GM12873 (cell line): ENCODE measurements around the gene COL25A1.

Source experiments
- TF ChIP-seq, protein P1 (sequence below): IDR thresholded peaks from 2 replicates; pipeline ENCODE4 v1.5.1; 2012; ENCODE audit warnings: low read depth, mild to moderate bottlenecking, moderate library complexity, low read length, control low read depth; ENCODE audit not compliant: insufficient read depth; ENCODE audit errors: missing control alignments

Gene COL25A1

DNA sequence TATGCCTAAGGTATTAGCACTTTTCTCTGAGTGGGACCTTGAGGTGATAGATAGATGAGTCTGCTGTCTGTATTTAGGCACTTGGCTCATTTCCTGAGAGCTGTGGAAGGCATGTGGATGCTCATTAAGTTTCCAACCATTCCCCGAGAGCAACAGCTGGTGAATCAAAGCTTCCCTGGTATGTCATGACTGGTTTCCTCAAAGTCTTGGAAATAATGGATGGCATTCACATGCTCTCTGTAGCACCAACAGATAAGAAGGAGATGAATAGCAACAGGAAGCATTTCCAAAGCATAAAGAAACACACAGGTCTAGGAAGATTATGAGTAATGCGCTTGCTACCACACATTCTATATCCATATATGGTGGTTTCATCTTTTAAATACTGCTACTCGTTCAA lies 421.3 kb downstream of the COL25A1 start:
- TF ChIP-seq, protein P1, sequence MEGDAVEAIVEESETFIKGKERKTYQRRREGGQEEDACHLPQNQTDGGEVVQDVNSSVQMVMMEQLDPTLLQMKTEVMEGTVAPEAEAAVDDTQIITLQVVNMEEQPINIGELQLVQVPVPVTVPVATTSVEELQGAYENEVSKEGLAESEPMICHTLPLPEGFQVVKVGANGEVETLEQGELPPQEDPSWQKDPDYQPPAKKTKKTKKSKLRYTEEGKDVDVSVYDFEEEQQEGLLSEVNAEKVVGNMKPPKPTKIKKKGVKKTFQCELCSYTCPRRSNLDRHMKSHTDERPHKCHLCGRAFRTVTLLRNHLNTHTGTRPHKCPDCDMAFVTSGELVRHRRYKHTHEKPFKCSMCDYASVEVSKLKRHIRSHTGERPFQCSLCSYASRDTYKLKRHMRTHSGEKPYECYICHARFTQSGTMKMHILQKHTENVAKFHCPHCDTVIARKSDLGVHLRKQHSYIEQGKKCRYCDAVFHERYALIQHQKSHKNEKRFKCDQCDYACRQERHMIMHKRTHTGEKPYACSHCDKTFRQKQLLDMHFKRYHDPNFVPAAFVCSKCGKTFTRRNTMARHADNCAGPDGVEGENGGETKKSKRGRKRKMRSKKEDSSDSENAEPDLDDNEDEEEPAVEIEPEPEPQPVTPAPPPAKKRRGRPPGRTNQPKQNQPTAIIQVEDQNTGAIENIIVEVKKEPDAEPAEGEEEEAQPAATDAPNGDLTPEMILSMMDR, result no peak

DNA sequence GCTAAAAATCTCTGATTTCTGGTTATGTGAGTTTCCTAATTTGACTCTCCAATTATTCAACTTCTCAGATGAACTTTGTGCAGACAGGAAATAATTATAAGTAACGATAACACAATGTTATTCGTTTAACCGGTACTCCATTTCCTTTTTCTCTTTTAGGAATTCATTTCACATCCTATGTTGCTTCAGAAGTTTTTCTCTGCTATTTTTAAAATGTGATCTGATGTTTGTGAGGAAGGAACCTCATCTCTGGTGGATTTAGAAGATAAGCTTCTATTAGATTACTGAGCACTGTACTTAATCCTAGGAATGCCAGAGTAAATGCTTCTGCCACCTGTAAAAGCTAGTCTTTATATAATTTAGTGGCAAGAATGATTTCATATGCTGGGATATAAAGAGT lies 423.7 kb downstream of the COL25A1 start:
- TF ChIP-seq, protein P1, result no peak

DNA sequence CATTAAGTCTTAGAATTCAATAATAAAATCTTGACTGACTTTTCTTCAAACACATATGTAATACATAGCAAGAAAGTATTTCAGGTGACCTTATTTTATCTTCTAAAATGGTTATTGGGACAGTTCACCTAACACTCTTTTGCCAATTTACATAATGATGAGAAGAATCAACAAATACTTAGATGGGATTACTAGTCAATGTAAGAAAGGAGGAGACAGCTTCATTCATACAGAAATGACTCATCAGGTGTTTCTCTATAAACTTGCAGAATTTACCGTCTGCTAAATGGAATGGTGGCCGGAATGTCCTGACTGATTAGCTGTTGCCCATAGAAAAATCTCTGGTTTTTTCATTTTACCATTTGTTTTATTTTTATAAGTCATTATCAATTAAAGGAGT lies 424.6 kb downstream of the COL25A1 start:
- TF ChIP-seq, protein P1, result no peak

DNA sequence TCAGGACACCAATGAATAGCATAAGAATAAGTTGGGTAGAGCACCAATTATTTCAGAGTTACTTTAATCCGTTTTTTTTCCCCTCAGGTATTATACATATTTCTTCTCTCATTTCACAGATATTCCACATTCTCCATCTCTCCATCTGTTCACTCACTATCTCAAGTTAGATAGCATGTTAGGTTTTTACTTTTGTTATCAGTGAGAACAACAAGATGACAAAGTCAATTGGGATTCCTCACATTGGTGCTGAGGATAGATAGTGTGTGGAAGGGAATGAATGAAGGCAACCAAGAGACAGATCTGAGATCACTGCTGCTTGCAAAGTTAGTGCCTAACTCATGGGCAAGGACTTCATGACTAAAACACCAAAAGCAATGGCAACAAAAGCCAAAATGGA lies 427.7 kb downstream of the COL25A1 start:
- TF ChIP-seq, protein P1, result no peak

DNA sequence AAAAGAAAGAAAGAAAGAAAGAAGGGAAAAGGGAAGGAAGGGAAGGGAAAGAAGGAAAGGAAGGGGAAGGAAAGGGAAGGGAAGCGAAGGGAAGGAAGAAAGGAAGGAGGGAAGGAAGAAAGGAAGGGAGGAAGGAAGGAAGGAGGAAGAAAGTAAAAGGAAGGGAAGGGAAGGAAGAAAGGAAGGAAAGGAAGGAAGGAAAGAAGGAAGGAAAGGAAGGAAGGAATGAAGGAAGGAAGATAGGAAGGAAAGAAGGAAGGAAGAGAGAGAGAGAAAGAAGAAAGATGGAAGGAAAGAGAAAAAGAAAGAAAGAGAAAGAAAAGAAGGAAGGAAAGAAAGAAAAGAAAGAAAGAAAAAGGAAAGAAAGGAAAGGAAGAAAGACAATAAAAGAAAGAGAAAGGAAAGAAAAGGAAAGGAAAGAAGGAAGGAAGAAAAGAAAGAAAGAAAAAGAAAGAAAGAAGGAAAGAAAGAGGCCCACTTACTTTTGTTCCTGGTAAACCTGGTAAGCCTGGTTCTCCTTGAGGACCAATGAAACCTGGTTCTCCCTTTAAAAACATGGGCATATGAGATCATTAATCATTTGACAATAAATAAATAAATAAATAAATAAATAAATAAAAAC lies 433.7 kb downstream of the COL25A1 start:
- TF ChIP-seq, protein P1, result no peak

DNA sequence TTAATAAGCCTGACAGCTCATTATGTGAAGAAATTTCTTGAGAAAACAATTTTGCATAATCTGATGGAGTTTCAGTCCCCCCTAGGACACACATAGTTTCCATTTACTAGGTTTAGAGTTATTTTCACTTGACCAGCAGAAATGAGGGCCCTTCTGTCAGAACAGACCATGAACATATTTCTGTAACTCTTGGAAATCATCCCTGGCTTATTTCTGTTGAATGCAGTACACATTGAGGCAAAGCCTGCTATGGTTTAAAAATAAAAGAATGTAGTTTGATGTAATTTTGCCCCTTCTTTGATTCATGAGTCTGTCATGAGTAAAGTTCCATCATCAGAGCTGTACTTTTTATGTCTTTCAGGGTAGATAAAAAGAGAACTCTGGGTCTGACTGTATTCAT lies 435.0 kb downstream of the COL25A1 start:
- TF ChIP-seq, protein P1, result no peak

DNA sequence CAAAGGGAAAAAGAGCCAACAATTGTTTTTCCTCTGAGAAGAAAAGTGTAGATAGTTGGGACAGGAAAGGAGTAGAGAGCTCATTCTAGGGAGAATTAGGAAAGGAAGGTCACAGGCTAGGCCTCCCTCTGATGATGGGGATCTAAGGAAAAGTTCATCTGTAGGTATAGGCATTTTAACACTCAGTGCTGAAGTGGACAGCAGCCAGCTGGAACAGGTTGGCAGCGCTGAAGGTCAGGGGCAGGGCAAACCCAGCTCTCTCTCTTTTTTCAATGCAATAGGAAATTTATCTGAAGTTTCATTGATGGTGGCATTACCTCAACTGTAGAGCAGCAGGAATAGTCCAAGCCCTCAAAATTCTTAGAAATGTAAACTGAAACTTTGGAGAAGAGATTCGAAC lies 441.1 kb downstream of the COL25A1 start:
- TF ChIP-seq, protein P1, result no peak

DNA sequence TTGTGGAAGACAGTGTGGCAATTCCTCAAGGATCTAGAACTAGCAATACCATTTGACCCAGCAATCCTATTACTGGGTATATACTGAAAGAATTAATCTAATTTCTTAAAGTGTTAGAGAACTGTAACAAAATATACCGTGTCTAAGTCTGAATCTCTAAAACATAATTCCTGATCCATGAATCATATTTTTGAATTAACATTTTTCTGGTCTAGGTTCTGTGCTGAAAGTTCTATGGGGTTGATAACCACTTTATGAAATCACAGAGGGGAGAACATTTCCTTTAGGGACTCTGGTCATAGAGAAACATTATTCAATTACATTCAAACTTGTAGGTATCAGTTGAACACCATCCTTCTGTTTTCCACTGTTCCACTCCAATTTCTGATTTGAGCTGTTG lies 447.7 kb downstream of the COL25A1 start:
- TF ChIP-seq, protein P1, result no peak
